ENCODE measurements around the gene STOML2.

Gene STOML2

DNA sequence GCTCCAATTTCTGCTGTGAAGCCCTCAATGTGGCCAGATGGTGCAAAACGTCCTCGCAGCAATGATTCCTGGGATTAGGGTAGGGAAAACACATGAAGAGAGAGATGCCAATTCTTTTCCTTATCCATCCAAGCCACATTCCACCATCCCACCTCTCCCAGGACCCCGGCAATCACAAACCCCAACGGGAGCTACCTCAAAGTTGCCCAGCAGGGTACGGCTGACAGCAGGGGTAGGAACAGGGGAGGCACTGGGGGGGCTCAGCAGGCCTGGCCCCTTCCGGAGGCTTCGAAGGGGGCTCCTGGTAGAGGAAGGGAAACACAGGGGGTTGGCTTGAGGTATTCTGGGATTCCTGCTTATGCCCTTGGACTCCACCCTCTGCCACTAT, 3.4 kb upstream of the STOML2 start:
- TF ChIP-seq, protein P1, sequence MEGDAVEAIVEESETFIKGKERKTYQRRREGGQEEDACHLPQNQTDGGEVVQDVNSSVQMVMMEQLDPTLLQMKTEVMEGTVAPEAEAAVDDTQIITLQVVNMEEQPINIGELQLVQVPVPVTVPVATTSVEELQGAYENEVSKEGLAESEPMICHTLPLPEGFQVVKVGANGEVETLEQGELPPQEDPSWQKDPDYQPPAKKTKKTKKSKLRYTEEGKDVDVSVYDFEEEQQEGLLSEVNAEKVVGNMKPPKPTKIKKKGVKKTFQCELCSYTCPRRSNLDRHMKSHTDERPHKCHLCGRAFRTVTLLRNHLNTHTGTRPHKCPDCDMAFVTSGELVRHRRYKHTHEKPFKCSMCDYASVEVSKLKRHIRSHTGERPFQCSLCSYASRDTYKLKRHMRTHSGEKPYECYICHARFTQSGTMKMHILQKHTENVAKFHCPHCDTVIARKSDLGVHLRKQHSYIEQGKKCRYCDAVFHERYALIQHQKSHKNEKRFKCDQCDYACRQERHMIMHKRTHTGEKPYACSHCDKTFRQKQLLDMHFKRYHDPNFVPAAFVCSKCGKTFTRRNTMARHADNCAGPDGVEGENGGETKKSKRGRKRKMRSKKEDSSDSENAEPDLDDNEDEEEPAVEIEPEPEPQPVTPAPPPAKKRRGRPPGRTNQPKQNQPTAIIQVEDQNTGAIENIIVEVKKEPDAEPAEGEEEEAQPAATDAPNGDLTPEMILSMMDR (IDR thresholded peaks at IDR 0.05; ENCODE audit: low read length, missing control alignments) = no peak
- no peak for DNase-seq (ENCODE audit: low read depth)
- no peak overlapping the region for H3K4me3 ChIP-seq (replicated peaks; ENCODE audit: low read depth, low read length)

DNA sequence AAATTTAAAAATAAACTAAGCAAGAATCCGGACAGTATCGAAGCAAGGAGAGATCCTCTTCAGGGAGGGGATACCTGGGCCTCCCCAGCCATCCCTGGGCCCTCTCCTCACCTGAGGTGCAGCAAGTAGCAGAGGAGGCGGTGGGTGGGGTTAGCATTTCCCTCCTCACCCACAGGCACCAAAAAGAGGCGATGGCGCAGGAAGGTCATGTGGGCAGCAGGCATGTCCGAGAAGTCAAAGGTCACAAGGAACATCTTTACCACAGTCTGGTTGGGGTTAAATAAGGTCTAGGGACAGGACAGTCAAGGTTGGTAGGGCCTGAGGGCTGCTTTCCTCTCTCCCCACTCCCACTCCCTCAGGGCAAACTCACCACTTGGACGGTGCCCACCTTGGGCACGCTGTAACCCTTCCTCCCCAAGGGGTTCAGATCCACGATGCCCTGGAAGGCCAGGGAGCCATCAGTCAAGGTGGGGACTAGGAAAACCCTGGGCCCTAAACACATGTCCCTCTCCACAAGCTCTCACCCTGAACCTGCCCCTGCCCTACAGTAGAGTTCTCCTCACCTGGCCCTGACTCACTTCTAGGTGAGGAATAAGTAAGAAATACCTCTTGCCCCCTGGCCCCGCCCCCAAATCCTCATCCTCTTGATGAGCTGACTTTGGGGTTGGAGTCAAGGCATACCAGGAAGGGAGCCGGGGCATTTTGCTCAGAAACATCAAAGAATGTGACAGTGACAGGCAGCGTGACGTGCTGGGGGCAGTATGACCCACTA, 2.8 kb upstream of the STOML2 start:
- DNase-seq (ENCODE audit: low read depth) = no peak
- TF ChIP-seq, protein P1 (IDR thresholded peaks at IDR 0.05; ENCODE audit: low read length, missing control alignments) = no peak
- no peak overlapping the region for H3K4me3 ChIP-seq (replicated peaks; ENCODE audit: low read depth, low read length)

DNA sequence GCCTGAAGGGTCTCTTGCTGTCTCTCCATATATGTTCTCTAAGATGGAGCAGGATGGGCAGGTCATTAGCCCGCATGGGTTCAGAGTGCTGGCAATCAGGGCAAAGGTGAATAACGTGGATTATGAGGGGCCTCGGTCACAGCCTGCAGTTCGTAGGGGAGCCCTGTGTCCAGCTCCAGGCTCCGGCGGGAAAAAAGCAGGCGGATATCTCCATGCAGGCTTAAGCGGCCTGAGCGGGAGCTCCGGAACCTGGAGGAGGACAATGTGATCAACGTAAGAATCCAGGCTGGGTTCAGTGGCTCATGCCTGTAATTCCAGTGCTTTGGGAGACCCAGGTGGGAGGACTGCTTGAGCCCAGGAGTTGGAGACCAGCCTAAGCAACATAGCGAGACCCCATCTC, 2.2 kb upstream of the STOML2 start:
- DNase-seq (ENCODE audit: low read depth) = no peak
- no peak overlapping the region for H3K4me3 ChIP-seq (replicated peaks; ENCODE audit: low read depth, low read length)
- TF ChIP-seq, protein P1 (IDR thresholded peaks at IDR 0.05; ENCODE audit: low read length, missing control alignments) = no peak

DNA sequence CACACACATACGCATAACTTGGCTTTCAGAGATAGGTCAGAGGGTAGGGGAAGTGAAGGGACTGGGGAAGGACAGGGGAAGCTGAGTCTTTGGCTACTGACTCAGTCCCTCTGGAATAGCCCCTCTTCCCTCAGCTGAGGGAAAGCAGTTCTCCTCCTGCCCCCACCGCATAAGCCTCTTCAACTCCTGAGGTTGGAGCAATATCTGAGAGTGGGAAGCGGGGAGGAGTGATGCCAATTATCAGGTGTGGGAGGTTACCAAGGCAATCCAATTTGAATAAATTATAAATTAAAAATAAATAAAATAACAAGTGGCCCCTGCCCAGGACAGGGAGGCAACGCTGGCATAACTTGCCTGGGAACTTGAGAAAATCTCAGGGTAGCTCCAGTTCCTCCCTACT, 1.7 kb upstream of the STOML2 start:
- H3K4me3 ChIP-seq (replicated peaks; ENCODE audit: low read depth, low read length) = no peak overlapping the region
- DNase-seq (ENCODE audit: low read depth) = no peak
- TF ChIP-seq, protein P1 (IDR thresholded peaks at IDR 0.05; ENCODE audit: low read length, missing control alignments) = no peak

DNA sequence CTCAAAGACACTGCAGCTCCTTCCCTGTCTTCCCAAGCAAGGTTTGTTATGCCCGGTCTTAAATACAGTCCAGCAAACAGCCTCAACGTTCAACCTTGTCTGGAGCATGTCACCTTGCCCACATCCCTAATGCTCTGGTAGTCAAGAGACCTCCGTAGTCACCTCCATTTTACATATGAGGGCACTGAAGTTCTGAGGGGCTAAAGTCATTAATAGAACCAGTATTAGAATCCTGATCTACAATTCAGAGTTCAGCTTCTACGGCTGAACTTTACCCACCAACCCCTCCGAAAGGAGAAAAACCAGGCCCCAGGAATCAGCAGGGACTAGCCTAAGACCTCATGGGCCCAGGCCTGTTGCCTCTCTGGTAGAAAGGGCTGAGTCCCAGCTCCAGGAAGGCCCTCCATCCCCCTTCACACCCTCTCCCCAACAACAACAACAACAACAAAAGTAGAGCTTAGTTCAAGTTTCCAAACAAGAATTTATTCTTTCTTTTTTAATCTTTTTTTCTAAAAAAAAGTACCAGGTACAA, 795 bp upstream of the STOML2 start:
- no peak for DNase-seq (ENCODE audit: low read depth)
- peak overlapping the region; percentile 76 for H3K4me3 ChIP-seq (replicated peaks; ENCODE audit: low read depth, low read length)
- TF ChIP-seq, protein P1 (IDR thresholded peaks at IDR 0.05; ENCODE audit: low read length, missing control alignments) = no peak

DNA sequence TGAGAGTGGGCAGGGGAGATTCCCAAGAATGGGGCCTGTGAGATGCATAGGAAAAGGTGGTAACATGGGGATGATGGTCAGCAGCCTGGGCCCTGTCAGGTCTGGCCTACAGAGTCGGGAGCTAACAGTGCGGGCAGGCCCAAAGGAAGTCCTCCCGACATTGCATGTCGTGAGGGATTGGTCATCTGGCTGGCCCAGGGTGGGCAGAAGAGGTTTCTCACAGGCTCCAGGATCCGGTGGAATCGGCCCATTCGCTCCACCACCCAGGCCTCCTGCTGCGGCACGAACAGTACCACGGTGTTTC, 514 bp downstream of the STOML2 start:
- DNase-seq (ENCODE audit: low read depth) = peak; percentile 10
- H3K4me3 ChIP-seq (replicated peaks; ENCODE audit: low read depth, low read length) = peak overlapping the region; percentile 76
- TF ChIP-seq, protein P1 (IDR thresholded peaks at IDR 0.05; ENCODE audit: low read length, missing control alignments) = no peak

DNA sequence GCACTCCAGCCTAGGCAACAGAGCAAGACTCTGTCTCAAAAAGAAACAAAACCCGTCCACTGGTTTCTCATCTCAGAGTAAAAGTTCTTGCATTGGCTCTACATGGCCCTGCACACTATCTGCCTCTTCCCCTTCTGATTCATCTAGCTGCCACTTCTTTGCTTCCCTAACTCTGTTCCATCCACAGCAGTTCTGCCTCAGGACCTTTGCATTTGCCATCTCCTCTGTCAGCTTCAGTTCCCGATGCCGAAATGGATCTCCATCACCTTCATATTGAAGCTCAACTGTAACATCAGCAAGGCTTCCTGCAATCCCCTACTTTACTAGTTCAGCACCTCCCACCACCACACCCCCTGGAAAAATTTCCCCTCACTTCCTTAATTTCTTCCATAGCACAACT, 5.4 kb downstream of the STOML2 start:
- DNase-seq (ENCODE audit: low read depth) = no peak
- H3K4me3 ChIP-seq (replicated peaks; ENCODE audit: low read depth, low read length) = no peak overlapping the region
- TF ChIP-seq, protein P1 (IDR thresholded peaks at IDR 0.05; ENCODE audit: low read length, missing control alignments) = no peak

Measured in fibroblast of pulmonary artery (primary cell).